ENCODE data around the gene EEF1A2.

Gene EEF1A2

GRCh38 chr20:63466861-63467260 is 32.0 kb downstream of the EEF1A2 start:
- no peak for DNase-seq

- no peak for DNase-seq
Measured at GRCh38 chr20:63466250-63466825, 32.5 kb downstream of the EEF1A2 start.

- no peak for DNase-seq
Measured at GRCh38 chr20:63465380-63466249, 33.3 kb downstream of the EEF1A2 start.

- no peak for DNase-seq
Measured at GRCh38 chr20:63464289-63464635, 34.6 kb downstream of the EEF1A2 start.

GRCh38 chr20:63463400-63464288 is 35.2 kb downstream of the EEF1A2 start:
- DNase-seq = no peak

- no peak for DNase-seq
Measured at GRCh38 chr20:63462244-63462643, 36.6 kb downstream of the EEF1A2 start.

- no peak for DNase-seq
Measured at GRCh38 chr20:63461104-63461763, 37.6 kb downstream of the EEF1A2 start.

- DNase-seq = no peak
Measured at GRCh38 chr20:63459070-63459380, 39.9 kb downstream of the EEF1A2 start.

- DNase-seq = no peak
Measured at GRCh38 chr20:63458170-63459069, 40.5 kb downstream of the EEF1A2 start.

- DNase-seq = no peak
Measured at GRCh38 chr20:63457737-63458136, 41.1 kb downstream of the EEF1A2 start.

- no peak for DNase-seq
Measured at GRCh38 chr20:63456429-63457284, 42.2 kb downstream of the EEF1A2 start.

- DNase-seq = no peak
Measured at GRCh38 chr20:63455568-63455859, 43.4 kb downstream of the EEF1A2 start.

- no peak for DNase-seq
Measured at GRCh38 chr20:63454731-63455567, 43.9 kb downstream of the EEF1A2 start.

- DNase-seq = no peak
Measured at GRCh38 chr20:63452821-63453523, 45.9 kb downstream of the EEF1A2 start.

- no peak for DNase-seq
Measured at GRCh38 chr20:63452341-63452740, 46.5 kb downstream of the EEF1A2 start.

- DNase-seq = no peak
Measured at GRCh38 chr20:63451821-63452220, 47.1 kb downstream of the EEF1A2 start.

- DNase-seq = no peak
Measured at GRCh38 chr20:63449796-63450730, 48.8 kb downstream of the EEF1A2 start.

GRCh38 chr20:63449025-63449424 is 49.9 kb downstream of the EEF1A2 start:
- DNase-seq = no peak

GRCh38 chr20:63448031-63448430 is 50.9 kb downstream of the EEF1A2 start:
- no peak for DNase-seq

All from NCI-H510A (cell line).